ENCODE data around the gene MIPEP. TPM values are rescaled to one million over a fixed set of nuclear protein-coding genes. Genes with fewer than 3 reads are reported as not detected.

Gene MIPEP
- total RNA-seq, 1 donor from 2014 or later = 19.6 TPM

DNA sequence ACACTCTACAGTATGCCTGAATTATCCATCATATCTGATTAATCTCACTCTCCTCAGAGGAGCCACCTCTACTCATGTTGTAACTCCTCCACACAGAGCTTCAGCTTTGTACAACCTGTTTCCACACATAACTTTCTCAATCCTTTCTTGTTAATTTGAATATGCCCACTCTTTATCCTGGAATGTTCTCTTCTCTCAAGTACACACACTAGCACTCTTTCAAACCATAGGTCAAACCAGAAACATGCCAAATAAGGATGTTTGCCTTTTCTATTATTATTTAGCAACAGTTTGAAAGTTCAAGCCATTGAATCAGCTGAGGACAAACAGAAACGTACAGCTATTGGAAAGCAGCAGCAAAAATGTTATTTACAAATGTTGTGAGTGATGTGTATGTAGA is 110.3 kb downstream of the MIPEP start:
- Mint-ChIP-seq H3K27me3 (ENCODE audit: low read depth) (no peaks in the 10 kb centered on the region), H3K4me3 (no peak overlapping the region), H3K27ac (ENCODE audit: unreplicated experiment) (no peak overlapping the region), H3K9me3 (peaks cover 2% of the 10 kb centered on the region), H3K4me1 (no peaks in the 10 kb centered on the region), H3K36me3 (ENCODE audit: low read depth) (peaks cover 28% of the 10 kb centered on the region)
- TF ChIP-seq, protein P1, sequence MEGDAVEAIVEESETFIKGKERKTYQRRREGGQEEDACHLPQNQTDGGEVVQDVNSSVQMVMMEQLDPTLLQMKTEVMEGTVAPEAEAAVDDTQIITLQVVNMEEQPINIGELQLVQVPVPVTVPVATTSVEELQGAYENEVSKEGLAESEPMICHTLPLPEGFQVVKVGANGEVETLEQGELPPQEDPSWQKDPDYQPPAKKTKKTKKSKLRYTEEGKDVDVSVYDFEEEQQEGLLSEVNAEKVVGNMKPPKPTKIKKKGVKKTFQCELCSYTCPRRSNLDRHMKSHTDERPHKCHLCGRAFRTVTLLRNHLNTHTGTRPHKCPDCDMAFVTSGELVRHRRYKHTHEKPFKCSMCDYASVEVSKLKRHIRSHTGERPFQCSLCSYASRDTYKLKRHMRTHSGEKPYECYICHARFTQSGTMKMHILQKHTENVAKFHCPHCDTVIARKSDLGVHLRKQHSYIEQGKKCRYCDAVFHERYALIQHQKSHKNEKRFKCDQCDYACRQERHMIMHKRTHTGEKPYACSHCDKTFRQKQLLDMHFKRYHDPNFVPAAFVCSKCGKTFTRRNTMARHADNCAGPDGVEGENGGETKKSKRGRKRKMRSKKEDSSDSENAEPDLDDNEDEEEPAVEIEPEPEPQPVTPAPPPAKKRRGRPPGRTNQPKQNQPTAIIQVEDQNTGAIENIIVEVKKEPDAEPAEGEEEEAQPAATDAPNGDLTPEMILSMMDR (conservative IDR thresholded peaks at IDR 0.05) = no peak
- no peak for DNase-seq (ENCODE audit: low read depth, low spot score)

DNA sequence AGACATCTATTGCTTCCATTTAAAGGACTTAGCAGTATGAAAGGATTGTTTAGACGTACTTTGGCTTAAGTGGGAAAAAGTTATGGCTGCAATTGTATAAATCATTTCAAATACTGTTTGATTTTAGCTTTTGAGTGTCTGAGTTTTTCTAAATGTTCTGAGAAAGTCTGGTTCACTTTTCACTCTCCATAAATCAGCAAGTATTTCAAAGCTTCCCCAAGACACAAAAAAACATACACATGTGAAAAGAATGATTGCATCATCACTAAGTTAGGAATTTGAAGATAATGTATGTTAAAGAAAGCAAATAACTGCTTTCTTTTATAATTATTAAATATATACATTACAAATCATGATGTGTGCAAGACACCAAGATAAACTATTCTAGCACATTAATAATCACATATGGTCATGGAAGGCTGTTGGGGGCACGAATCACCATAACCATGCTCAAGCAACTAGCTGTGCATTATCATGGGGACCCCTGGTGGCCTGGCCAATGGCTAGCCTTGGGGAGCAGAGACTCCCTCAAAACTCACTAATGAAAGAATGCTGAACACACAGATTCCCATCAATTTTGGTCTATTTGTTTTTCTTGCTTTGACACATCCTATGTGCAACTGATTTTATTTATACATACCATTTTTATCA is 111.1 kb downstream of the MIPEP start:
- Mint-ChIP-seq H3K27ac (ENCODE audit: unreplicated experiment) (no peak overlapping the region), H3K36me3 (ENCODE audit: low read depth) (peaks cover 22% of the 10 kb centered on the region), H3K4me1 (no peaks in the 10 kb centered on the region), H3K4me3 (no peak overlapping the region), H3K27me3 (ENCODE audit: low read depth) (no peaks in the 10 kb centered on the region), H3K9me3 (peaks cover 2% of the 10 kb centered on the region)
- no peak for DNase-seq (ENCODE audit: low read depth, low spot score)
- TF ChIP-seq, protein P1 (conservative IDR thresholded peaks at IDR 0.05) = no peak

DNA sequence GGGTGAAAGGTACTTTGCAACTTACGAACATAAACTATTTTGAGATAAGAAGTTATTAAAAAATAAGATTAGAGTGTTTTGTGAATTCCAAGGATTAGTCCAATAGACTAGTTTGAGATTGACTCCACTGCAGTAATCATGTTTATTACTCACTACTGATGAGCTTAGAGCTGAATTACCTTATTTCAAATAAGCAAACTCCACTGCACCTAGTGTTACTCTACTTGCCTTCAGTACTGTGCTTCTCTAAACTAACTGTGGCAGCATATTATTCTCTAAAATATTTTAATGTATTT is 111.7 kb downstream of the MIPEP start:
- H3K27ac Mint-ChIP-seq (ENCODE audit: unreplicated experiment) = no peak overlapping the region

GRCh38 chr13:23776698-23777574 is 112.3 kb downstream of the MIPEP start:
- Mint-ChIP-seq H3K4me3 (no peak overlapping the region), H3K36me3 (ENCODE audit: low read depth) (peaks cover 15% of the 10 kb centered on the region), H3K9me3 (peaks cover 2% of the 10 kb centered on the region), H3K27ac (ENCODE audit: unreplicated experiment) (no peak overlapping the region), H3K27me3 (ENCODE audit: low read depth) (no peaks in the 10 kb centered on the region), H3K4me1 (no peaks in the 10 kb centered on the region)
- TF ChIP-seq, protein P1 (conservative IDR thresholded peaks at IDR 0.05) = no peak
- DNase-seq (ENCODE audit: low read depth, low spot score) = no peak

More for the DNA sequence above, 111.7 kb downstream of the MIPEP start:
- Mint-ChIP-seq H3K36me3 (ENCODE audit: low read depth) (peaks cover 21% of the 10 kb centered on the region), H3K4me1 (no peaks in the 10 kb centered on the region), H3K4me3 (no peak overlapping the region), H3K27me3 (ENCODE audit: low read depth) (no peaks in the 10 kb centered on the region), H3K9me3 (peaks cover 2% of the 10 kb centered on the region)
- TF ChIP-seq, protein P1 (conservative IDR thresholded peaks at IDR 0.05) = no peak
- DNase-seq (ENCODE audit: low read depth, low spot score) = no peak

DNA sequence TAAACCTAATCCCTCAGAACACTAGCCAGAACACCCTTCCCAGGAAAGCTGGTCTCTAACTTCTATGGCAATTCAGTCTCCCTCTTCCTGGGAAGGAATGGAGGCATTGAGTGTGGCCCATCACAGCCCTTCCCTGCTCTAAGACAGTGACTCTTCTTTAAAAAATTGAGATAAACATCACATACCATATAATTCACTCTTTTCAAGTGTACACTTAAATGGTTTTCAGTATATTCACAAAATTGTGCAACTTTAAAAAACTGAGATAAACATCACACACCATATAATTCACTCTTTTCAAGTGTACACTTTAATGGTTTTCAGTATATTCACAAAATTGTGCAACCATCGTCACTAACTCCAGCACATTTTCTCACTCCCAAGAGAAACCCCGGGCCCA is 116.5 kb downstream of the MIPEP start:
- TF ChIP-seq, protein P1 (conservative IDR thresholded peaks at IDR 0.05) = no peak
- Mint-ChIP-seq H3K27ac (ENCODE audit: unreplicated experiment) (no peak overlapping the region), H3K4me1 (peaks cover 3% of the 10 kb centered on the region), H3K9me3 (no peaks in the 10 kb centered on the region), H3K27me3 (ENCODE audit: low read depth) (no peaks in the 10 kb centered on the region), H3K36me3 (ENCODE audit: low read depth) (no peaks in the 10 kb centered on the region), H3K4me3 (no peak overlapping the region)
- no peak for DNase-seq (ENCODE audit: low read depth, low spot score)
